Sigmoid colon (tissue), 4 donors: ENCODE measurements around the gene ARSJ.

Experiments
- CTCF ChIP-seq, 4 experiments: fragments of 450-650 bp in 3 of 4; fragments of 200-600 bp in 1 of 4; IDR thresholded peaks; one replicate each; pipeline ENCODE4 v1.5.1; 2016 to 2019; ENCODE audit warnings: antibody characterized with exemption in 4 of 4, mild to moderate bottlenecking in 3 of 4, moderate library complexity in 2 of 4
- EP300 ChIP-seq, 4 donors: sonication (generic); formaldehyde crosslinking; IDR thresholded peaks; one replicate each; pipeline ENCODE4 v1.6.1; 2017; ENCODE audit warnings: antibody characterized with exemption in 4 of 4
- POLR2A ChIP-seq, 2 donors: fragments of 450-650 bp; IDR thresholded peaks; one replicate each; pipeline ENCODE4 v1.6.1; 2016; ENCODE audit warnings: antibody characterized with exemption in 2 of 2, mild to moderate bottlenecking in 2 of 2, moderate library complexity in 2 of 2
- POLR2AphosphoS5 ChIP-seq, 4 donors: sonication (generic); formaldehyde crosslinking; IDR thresholded peaks; one replicate each; pipeline ENCODE4 v1.6.1; 2017; ENCODE audit warnings: antibody characterized with exemption in 4 of 4

- TF ChIP-seq CTCF (IDR thresholded peaks at IDR 0.05) (no peak), EP300 (IDR thresholded peaks at IDR 0.05) (no peak), POLR2A (IDR thresholded peaks at IDR 0.05) (no peak), POLR2AphosphoS5 (IDR thresholded peaks at IDR 0.05) (no peak)
These were observed 18.6 kb downstream of the ARSJ start for GRCh38 chr4:113960684-113961321.
